ENCODE measurements around the gene ADGRB3. TPM values are rescaled to one million over a fixed set of nuclear protein-coding genes. Genes with fewer than 3 reads are reported as not detected.
"Not testable (repeated sequence)": the region's sequence is repeated elsewhere in the genome, so short reads cannot be mapped to it uniquely, and the experiment has no call there.

The ADGRB3 gene
- total and polyA plus RNA-seq, 10 of the 15 experiments (the other 5 are each of a cell fraction or from before 2014, with no cell fraction given): 0.03 to 0.06 TPM; not detected in 8

DNA sequence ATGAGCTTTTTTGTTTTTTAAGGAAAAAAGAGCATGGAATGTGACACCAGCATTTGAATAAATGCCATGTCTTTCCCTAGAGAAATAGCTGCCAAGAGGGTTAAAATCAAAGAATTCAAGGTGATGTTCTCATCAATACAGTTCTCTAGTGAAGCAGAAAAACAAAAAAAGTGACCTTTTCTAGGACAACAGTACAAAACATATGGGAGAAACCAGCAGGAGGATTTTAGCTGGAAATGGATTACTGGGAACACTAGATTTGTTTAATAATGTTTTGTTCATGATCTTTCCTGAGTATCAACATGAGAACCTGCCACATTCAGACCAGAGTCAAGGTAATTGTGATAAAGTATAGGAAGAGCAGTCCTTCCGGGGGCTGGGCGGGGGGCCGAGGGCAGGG, 789.5 kb downstream of the ADGRB3 start (continued):
- TF ChIP-seq, protein P1, sequence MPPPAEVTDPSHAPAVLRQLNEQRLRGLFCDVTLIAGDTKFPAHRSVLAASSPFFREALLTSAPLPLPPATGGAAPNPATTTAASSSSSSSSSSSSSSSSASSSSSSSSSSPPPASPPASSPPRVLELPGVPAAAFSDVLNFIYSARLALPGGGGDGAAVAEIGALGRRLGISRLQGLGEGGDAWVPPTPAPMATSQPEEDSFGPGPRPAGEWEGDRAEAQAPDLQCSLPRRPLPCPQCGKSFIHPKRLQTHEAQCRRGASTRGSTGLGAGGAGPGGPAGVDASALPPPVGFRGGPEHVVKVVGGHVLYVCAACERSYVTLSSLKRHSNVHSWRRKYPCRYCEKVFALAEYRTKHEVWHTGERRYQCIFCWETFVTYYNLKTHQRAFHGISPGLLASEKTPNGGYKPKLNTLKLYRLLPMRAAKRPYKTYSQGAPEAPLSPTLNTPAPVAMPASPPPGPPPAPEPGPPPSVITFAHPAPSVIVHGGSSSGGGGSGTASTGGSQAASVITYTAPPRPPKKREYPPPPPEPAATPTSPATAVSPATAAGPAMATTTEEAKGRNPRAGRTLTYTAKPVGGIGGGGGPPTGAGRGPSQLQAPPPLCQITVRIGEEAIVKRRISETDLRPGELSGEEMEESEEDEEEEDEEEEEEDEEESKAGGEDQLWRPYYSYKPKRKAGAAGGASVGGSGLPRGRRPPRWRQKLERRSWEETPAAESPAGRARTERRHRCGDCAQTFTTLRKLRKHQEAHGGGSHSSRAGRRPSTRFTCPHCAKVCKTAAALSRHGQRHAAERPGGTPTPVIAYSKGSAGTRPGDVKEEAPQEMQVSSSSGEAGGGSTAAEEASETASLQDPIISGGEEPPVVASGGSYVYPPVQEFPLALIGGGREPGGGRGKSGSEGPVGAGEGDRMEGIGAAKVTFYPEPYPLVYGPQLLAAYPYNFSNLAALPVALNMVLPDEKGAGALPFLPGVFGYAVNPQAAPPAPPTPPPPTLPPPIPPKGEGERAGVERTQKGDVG (CRISPR knock-in tag; IDR thresholded peaks at IDR 0.05): no peak

DNA sequence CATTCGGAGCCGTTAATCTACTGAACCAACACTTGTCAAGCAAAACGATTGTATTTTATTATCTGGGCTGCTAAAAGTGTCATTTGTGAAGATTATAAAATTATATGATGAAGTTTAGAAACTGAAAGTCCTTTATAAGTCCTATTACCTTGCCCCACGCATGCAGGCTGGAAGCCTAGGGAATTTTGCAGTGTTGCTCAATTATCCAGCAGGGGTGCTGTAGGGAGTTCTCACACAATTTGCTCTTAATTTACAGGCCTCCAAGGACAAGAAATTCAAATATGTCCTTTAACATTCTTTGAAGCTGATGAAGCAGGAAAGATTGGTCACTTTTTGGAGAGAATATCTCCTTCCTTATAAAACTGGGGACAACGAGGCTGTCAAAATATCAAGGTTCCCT, 792.8 kb downstream of the ADGRB3 start:
- no peaks in the 10 kb centered on the region for H3K27me3 ChIP-seq (replicated peaks in 1 of 2; ENCODE audit: control insufficient read depth in 2 of 2, insufficient read depth in 2 of 2, low read length in 1 of 2)
- no peaks in the 10 kb centered on the region for H3K4me1 ChIP-seq (ENCODE audit: control insufficient read depth, insufficient read depth, low read length)
- TF ChIP-seq, protein P2, sequence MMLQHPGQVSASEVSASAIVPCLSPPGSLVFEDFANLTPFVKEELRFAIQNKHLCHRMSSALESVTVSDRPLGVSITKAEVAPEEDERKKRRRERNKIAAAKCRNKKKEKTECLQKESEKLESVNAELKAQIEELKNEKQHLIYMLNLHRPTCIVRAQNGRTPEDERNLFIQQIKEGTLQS (IDR thresholded peaks at IDR 0.05; ENCODE audit: borderline replicate concordance, extremely low read depth, low read depth, low read length): no peak
- TF ChIP-seq RAD51 (IDR thresholded peaks at IDR 0.05): no peak
- TF ChIP-seq SIX5 (IDR thresholded peaks at IDR 0.05; ENCODE audit: low read depth, low read length, severe bottlenecking): no peak
- H3K36me3 ChIP-seq (ENCODE audit: control insufficient read depth in 2 of 2, insufficient read depth in 2 of 2, low read length in 1 of 2): no peaks in the 10 kb centered on the region
- 26% methylated on average over 5 of the region's 5 CpGs for WGBS (ENCODE audit: insufficient coverage, insufficient replicate concordance, low lambda C conversion rate, missing lambda C conversion rate)
- no peak overlapping the region for H3K27ac ChIP-seq (ENCODE audit: control insufficient read depth, insufficient read depth)
- POLR2A ChIA-PET: no interaction called here
- in situ Hi-C loops (cut with MboI): no loop called here
- H3K9ac ChIP-seq (ENCODE audit: control insufficient read depth, insufficient read depth, low read length): no peak overlapping the region
- CTCF ChIA-PET: no interaction called here
- no peak overlapping the region for H2AFZ ChIP-seq (ENCODE audit: control insufficient read depth, low read depth, low read length)
- no TSS peak for BruUV-seq (replicated peaks)
- no peak overlapping the region for H3K4me2 ChIP-seq (ENCODE audit: control insufficient read depth, insufficient read depth)
- DNase-seq (ENCODE audit: low read depth, low spot score) (no peak), ATAC-seq (no peak), FAIRE-seq (no peak)
- H3K79me2 ChIP-seq (ENCODE audit: control insufficient read depth, insufficient read depth, low read length): no peaks in the 10 kb centered on the region
- no peaks in the 10 kb centered on the region for H3K9me3 ChIP-seq (replicated peaks; ENCODE audit: control insufficient read depth, insufficient read depth, low read length)
- SMC1A ChIA-PET (ENCODE audit: uncharacterized antibody, unreplicated experiment): no interaction called here
- H3K4me3 ChIP-seq: no peak overlapping the region
- intact Hi-C loops (cut with micrococcal nuclease; ENCODE audit: unreplicated experiment): no loop called here
- RAD21 ChIA-PET (ENCODE audit: unreplicated experiment): no interaction called here
- H4K20me1 ChIP-seq (ENCODE audit: control insufficient read depth, insufficient read depth): no peaks in the 10 kb centered on the region

DNA sequence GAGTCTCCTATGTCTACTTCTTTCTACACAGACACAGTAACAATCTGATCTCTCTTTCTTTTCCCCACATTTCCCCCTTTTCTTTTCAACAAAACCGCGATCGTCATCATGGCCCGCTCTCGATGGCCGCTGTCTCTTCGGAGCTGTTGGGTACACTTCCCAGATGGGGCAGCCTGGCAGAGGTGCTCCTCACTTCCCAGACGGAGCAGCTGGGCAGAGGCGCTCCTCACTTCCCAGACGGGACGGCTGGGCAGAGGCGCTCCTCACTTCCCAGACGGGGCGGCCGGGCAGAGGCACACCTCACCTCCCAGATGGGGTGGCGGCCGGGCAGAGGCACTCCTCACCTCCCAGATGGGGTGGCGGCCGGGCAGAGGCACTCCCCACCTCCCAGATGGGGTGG, 797.1 kb downstream of the ADGRB3 start:
- POLR2A ChIA-PET; H3K9me3 ChIP-seq (replicated peaks; ENCODE audit: control insufficient read depth, insufficient read depth, low read length); H3K79me2 ChIP-seq (ENCODE audit: control insufficient read depth, insufficient read depth, low read length); in situ Hi-C loops (cut with MboI); H3K4me3 ChIP-seq; FAIRE-seq; H3K27me3 ChIP-seq (replicated peaks in 1 of 2; ENCODE audit: control insufficient read depth in 2 of 2, insufficient read depth in 2 of 2, low read length in 1 of 2); RAD21 ChIA-PET (ENCODE audit: unreplicated experiment); H2AFZ ChIP-seq (ENCODE audit: control insufficient read depth, low read depth, low read length); H3K4me2 ChIP-seq (ENCODE audit: control insufficient read depth, insufficient read depth); H3K27ac ChIP-seq (ENCODE audit: control insufficient read depth, insufficient read depth); intact Hi-C loops (cut with micrococcal nuclease; ENCODE audit: unreplicated experiment); H3K36me3 ChIP-seq (ENCODE audit: control insufficient read depth in 2 of 2, insufficient read depth in 2 of 2, low read length in 1 of 2); CTCF ChIA-PET; H4K20me1 ChIP-seq (ENCODE audit: control insufficient read depth, insufficient read depth); ATAC-seq; SMC1A ChIA-PET (ENCODE audit: uncharacterized antibody, unreplicated experiment); DNase-seq (ENCODE audit: low read depth, low spot score); H3K4me1 ChIP-seq (ENCODE audit: control insufficient read depth, insufficient read depth, low read length); BruUV-seq (replicated peaks); H3K9ac ChIP-seq (ENCODE audit: control insufficient read depth, insufficient read depth, low read length): not testable (repeated sequence)
- 63% methylated on average over 17 of the region's 19 CpGs for WGBS (ENCODE audit: insufficient coverage, insufficient replicate concordance, low lambda C conversion rate, missing lambda C conversion rate)

DNA sequence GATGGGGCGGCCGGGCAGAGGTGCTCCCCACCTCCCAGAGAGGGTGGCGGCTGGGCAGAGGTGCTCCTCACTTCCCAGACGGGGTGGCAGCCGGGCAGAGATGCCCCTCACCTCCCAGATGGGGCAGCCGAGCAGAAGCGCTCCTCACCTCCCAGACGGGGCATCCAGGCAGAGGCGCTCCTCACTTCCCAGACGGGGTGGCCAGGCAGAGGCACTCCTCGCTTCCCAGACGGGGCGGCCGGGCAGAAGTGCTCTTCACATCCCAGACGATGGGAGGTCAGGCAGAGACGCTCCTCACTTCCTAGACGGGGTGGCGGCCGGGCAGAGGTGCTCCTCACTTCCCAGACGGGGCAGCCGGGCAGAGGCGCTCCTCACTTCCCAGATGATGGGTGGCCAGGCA, 798.0 kb downstream of the ADGRB3 start:
- SMC1A ChIA-PET (ENCODE audit: uncharacterized antibody, unreplicated experiment); H3K27me3 ChIP-seq (replicated peaks in 1 of 2; ENCODE audit: control insufficient read depth in 2 of 2, insufficient read depth in 2 of 2, low read length in 1 of 2); H3K4me2 ChIP-seq (ENCODE audit: control insufficient read depth, insufficient read depth); intact Hi-C loops (cut with micrococcal nuclease; ENCODE audit: unreplicated experiment); H3K36me3 ChIP-seq (ENCODE audit: control insufficient read depth in 2 of 2, insufficient read depth in 2 of 2, low read length in 1 of 2); CTCF ChIA-PET; H3K4me1 ChIP-seq (ENCODE audit: control insufficient read depth, insufficient read depth, low read length); in situ Hi-C loops (cut with MboI); POLR2A ChIA-PET; H3K27ac ChIP-seq (ENCODE audit: control insufficient read depth, insufficient read depth); ATAC-seq; H4K20me1 ChIP-seq (ENCODE audit: control insufficient read depth, insufficient read depth); FAIRE-seq; RAD21 ChIA-PET (ENCODE audit: unreplicated experiment); BruUV-seq (replicated peaks); DNase-seq (ENCODE audit: low read depth, low spot score); H3K79me2 ChIP-seq (ENCODE audit: control insufficient read depth, insufficient read depth, low read length); H3K9me3 ChIP-seq (replicated peaks; ENCODE audit: control insufficient read depth, insufficient read depth, low read length); H2AFZ ChIP-seq (ENCODE audit: control insufficient read depth, low read depth, low read length); H3K9ac ChIP-seq (ENCODE audit: control insufficient read depth, insufficient read depth, low read length); H3K4me3 ChIP-seq: not testable (repeated sequence)
- WGBS (ENCODE audit: insufficient coverage, insufficient replicate concordance, low lambda C conversion rate, missing lambda C conversion rate): 69% methylated on average over 22 of the region's 22 CpGs
